Skin of body (tissue), 2 donors: ENCODE measurements around the gene TTLL8. TPM values are rescaled to one million over a fixed set of nuclear protein-coding genes. Genes with fewer than 3 reads are reported as not detected.

ENCODE experiments used
- DNase-seq: peaks from one replicate; lab custom pipeline; 2025; lab: John Stamatoyannopoulos, UW
- total RNA-seq: library from RNA; depleted of rRNA; stranded (reverse); fragments of >200 nt; gene quantifications from one replicate; pipeline ENCODE4 v1.2.3, GENCODE V29; 2014

Gene TTLL8
- total RNA-seq, 1 donor from 2014 or later: not detected

- DNase-seq: no peak
Observed at GRCh38 chr22:50062509-50063135, 4.5 kb upstream of the TTLL8 start.

GRCh38 chr22:50061824-50062355, 3.8 kb upstream of the TTLL8 start:
- no peak for DNase-seq

GRCh38 chr22:50061141-50061823, 3.2 kb upstream of the TTLL8 start:
- DNase-seq: no peak

- DNase-seq: no peak
Observed at GRCh38 chr22:50060441-50061140, 2.5 kb upstream of the TTLL8 start.

GRCh38 chr22:50059881-50060262, 1.8 kb upstream of the TTLL8 start:
- DNase-seq: no peak

GRCh38 chr22:50058906-50059880, 1.1 kb upstream of the TTLL8 start:
- peak; percentile 2 for DNase-seq

GRCh38 chr22:50057278-50058060, 629 bp downstream of the TTLL8 start:
- DNase-seq: no peak

- no peak for DNase-seq
Observed at GRCh38 chr22:50056214-50056972, 1.7 kb downstream of the TTLL8 start.

GRCh38 chr22:50053861-50054260, 4.2 kb downstream of the TTLL8 start:
- no peak for DNase-seq

GRCh38 chr22:50051930-50052329, 6.2 kb downstream of the TTLL8 start:
- no peak for DNase-seq

GRCh38 chr22:50049299-50050195, 8.6 kb downstream of the TTLL8 start:
- no peak for DNase-seq

GRCh38 chr22:50048836-50049235, 9.3 kb downstream of the TTLL8 start:
- no peak for DNase-seq

GRCh38 chr22:50048061-50048765, 9.9 kb downstream of the TTLL8 start:
- no peak for DNase-seq

GRCh38 chr22:50047346-50047745, 10.8 kb downstream of the TTLL8 start:
- no peak for DNase-seq

- DNase-seq: no peak
Observed at GRCh38 chr22:50046481-50047245, 11.4 kb downstream of the TTLL8 start.

GRCh38 chr22:50046019-50046415, 12.1 kb downstream of the TTLL8 start:
- no peak for DNase-seq
